DMS79 (cell line): ENCODE measurements around the gene GCG.

Experiments
- DNase-seq: peaks from one replicate; lab custom pipeline; 2025; lab: John Stamatoyannopoulos, UW

Gene GCG

GRCh38 chr2:162152147-162152546 lies at the start of gene GCG:
Gene GCG (minus strand): TSS chr2:162152247. CDS start chr2:162149178, 3,069 bp downstream.
- DNase-seq: no peak

- no peak for DNase-seq
These were observed 48.6 kb upstream of the GCG start for GRCh38 chr2:162200636-162201035.

GRCh38 chr2:162199913-162200312 lies 47.9 kb upstream of the GCG start:
- no peak for DNase-seq

GRCh38 chr2:162198239-162198638 lies 46.2 kb upstream of the GCG start:
- no peak for DNase-seq

- no peak for DNase-seq
These were observed 45.2 kb upstream of the GCG start for GRCh38 chr2:162197069-162197825.

- no peak for DNase-seq
These were observed 44.6 kb upstream of the GCG start for GRCh38 chr2:162196638-162197037.

GRCh38 chr2:162188451-162188850 lies 36.4 kb upstream of the GCG start:
- DNase-seq: no peak

- no peak for DNase-seq
These were observed 33.6 kb upstream of the GCG start for GRCh38 chr2:162185541-162186232.

GRCh38 chr2:162184821-162185450 lies 32.9 kb upstream of the GCG start:
- no peak for DNase-seq

GRCh38 chr2:162184359-162184758 lies 32.3 kb upstream of the GCG start:
- no peak for DNase-seq

- no peak for DNase-seq
These were observed 30.3 kb upstream of the GCG start for GRCh38 chr2:162182395-162182794.

GRCh38 chr2:162177301-162177700 lies 25.3 kb upstream of the GCG start:
- DNase-seq: no peak

- DNase-seq: no peak
These were observed 23.7 kb upstream of the GCG start for GRCh38 chr2:162175714-162176113.

- DNase-seq: no peak
These were observed 22.7 kb upstream of the GCG start for GRCh38 chr2:162174746-162175145.

GRCh38 chr2:162172802-162173370 lies 20.8 kb upstream of the GCG start:
- no peak for DNase-seq

- no peak for DNase-seq
These were observed 14.7 kb upstream of the GCG start for GRCh38 chr2:162166745-162167144.

- DNase-seq: no peak
These were observed 14.1 kb upstream of the GCG start for GRCh38 chr2:162166174-162166573.

GRCh38 chr2:162164802-162165201 lies 12.8 kb upstream of the GCG start:
- DNase-seq: no peak

- DNase-seq: no peak
These were observed 7.4 kb upstream of the GCG start for GRCh38 chr2:162159446-162159845.

- DNase-seq: no peak
These were observed 4.1 kb upstream of the GCG start for GRCh38 chr2:162156149-162156548.

GRCh38 chr2:162155093-162155492 lies 3.0 kb upstream of the GCG start:
- DNase-seq: no peak

GRCh38 chr2:162153608-162154224 lies 1.7 kb upstream of the GCG start:
- no peak for DNase-seq
